Hippocampal formation (tissue), 2 donors: ENCODE measurements around the gene MTG2.

ENCODE experiments used
- DNase-seq, 2 donors: peaks; one replicate each; lab custom pipeline; 2025; lab: John Stamatoyannopoulos, UW

The MTG2 gene

DNA sequence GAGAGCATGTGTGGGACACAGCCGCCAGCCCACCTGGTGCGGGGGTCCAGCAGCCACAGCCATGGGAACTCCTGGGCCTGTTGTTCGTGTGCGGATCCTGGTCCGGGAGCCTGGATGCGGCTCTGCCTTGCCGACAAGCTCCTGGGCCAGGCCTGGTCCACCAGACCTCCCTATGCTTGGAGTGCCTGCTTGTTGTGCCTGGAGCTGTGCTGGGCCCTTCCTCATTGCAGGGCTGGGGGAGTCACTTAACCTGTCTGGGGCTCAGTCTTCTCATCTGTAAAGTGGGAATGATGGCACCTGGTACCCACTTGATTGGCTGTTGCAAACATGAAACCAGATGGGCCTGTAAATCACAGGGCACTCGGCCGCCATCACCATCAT lies 52.9 kb downstream of the MTG2 start:
- DNase-seq: no peak

- no peak for DNase-seq
These were observed 53.4 kb downstream of the MTG2 start for GRCh38 chr20:62236200-62236599.

- peak; percentile 12 to 43 for DNase-seq
These were observed 54.1 kb downstream of the MTG2 start for GRCh38 chr20:62236766-62237513.

- DNase-seq: no peak
These were observed 54.6 kb downstream of the MTG2 start for GRCh38 chr20:62237514-62237800.

GRCh38 chr20:62237801-62238568 lies 55.2 kb downstream of the MTG2 start, which contains the start of gene OSBPL2:
OSBPL2 (plus strand) TSS chr20:62238521; CDS start chr20:62256185, 17,664 bp downstream.
- peak; percentile 98 for DNase-seq

DNA sequence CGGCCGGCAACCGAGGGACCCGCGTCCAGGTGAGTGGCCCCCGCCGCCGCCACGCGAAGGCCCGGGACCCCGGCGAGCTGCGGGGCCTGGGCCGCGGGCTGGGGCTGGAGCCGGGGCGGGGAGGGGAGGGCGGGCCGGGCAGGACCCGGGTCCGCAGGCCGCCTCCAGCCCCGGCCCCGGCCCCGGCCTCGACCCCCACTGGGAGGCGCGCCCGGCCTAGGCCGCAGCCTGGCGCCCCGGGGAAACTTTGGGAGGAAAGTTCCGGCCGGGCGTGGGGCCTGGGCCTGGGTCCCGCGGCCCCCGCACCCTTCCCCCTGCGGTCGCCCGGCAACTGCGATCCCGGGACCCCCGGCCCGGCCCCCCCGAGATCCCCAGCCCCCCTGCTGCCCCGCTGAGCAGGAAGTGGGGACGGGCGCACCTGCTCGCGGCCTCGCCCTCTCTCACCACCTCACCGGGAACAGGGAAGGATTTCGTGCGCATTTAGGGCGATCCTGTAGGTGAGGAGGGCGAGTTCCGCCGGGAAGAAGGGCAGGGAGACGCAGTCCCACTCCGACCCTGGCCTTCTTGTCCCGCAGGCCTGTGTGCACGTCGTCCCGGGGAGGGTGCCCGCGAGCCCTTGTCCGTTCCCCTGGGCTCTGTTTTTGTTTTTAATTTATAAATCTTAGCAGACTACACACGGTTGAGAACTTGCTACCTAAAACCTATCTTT lies 55.9 kb downstream of the MTG2 start:
- no peak for DNase-seq

GRCh38 chr20:62239278-62239879 lies 56.6 kb downstream of the MTG2 start:
- no peak for DNase-seq

DNA sequence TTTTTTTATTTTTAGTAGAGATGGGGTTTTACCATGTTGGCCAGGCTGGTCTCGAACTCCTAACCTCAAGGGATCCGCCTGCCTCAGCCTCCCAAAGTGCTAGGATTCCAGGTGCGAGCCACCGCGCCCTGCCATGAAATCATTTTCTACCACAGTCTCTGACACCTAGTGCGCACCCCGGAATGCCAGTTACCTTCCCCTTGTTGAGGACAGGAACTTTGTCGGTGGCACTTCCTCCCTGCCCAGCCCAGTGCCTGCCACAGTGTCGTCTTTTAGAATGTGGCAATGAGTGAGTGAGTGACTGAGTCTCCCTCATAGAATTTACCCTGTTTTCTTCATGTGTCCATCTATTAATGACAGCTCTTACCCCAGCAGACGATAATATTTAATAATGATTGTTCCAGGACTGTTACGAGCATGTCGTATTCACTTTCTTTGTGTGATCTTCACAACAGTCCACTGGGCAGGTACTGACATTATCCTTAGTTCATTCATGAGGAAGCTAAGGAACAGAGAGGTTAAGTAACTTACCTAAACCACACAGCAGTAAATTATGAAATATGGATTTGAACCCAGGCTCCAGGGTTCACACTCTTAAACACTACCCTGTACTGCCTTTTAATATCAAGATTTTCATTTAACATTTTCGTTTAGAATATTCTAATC lies 57.3 kb downstream of the MTG2 start:
- DNase-seq: no peak

- DNase-seq: no peak
These were observed 58.7 kb downstream of the MTG2 start for GRCh38 chr20:62241506-62241905.

- DNase-seq: no peak
These were observed 59.3 kb downstream of the MTG2 start for GRCh38 chr20:62242176-62242575.

GRCh38 chr20:62243106-62243505 lies 60.3 kb downstream of the MTG2 start:
- no peak for DNase-seq

GRCh38 chr20:62243906-62244515 lies 61.2 kb downstream of the MTG2 start:
- no peak for DNase-seq

- no peak for DNase-seq
These were observed 61.8 kb downstream of the MTG2 start for GRCh38 chr20:62244644-62245108.

DNA sequence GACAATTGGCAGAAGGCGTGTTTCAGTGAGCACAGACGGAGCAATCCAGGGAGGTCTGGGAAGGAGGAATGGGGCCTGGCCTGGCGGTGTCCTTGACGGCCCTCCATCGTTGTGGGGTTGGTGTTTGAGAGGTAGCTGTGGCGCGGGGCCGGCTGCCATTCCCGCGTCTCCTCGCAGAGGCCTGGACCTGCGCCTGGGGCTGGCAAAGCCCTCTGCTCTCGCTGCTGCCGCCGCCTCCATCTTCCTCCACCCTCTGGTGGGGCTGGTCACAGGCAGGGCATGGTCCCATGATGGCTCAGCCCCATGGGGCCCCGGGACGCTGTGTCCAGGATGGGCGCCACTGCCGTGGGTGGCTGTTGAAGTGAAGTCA lies 63.1 kb downstream of the MTG2 start:
- no peak for DNase-seq

DNA sequence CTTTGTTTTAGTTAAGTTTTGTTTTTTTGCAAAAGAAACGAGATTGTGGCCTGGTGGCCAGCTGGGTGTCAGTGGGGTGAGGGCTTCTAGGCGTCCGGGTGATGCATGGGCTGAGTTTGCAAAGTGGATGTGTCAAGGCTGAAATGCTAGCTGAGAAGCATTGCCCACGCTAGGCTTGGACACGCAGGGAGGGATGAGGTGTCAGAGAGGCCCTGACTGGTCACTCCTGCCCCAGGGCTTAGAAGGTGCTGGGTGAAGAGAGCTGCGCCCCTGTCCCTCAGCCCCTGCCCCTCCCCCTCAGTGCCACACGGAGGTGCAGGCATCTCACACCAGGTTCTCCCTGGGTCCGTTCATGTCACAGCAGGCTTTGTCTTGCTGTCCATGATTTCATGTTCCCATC lies 63.6 kb downstream of the MTG2 start:
- no peak for DNase-seq

DNA sequence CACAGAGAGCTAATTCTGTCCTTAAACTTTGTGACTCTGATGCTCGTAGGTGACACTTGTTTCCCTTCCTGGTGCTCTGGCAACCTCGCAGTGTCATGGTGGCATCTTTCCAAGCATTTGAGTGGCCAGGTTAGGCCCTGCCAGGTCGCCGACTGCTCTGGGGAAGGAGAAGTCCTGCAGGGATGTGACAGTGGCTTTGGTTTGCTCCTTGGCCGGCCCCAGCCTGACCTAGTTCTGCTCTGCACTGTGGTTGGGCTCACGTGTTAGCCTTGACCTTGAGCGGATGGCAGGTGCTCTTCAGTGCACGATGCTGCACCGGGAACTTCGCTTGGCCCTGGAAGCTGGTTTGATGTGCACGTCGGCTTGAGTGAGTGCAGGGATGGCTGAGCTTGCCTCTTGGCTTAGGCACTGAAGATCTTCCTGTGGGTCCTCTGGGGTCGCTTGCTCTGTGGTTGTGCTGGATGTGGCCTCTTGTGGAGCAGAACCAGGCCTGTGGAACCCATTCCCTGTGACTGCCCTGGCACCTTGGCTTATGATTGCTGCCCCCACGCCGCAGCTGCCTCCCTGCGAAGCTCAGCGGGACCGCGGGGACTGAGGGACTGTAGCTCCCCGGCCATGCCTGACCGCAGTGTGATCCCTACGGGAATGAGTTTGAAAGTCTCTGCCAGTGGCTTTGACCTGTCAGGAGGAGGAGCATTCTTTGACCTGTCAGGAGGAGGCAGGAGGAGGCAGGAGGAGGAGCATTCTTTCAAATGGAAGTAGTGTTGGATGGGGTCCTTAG lies 64.2 kb downstream of the MTG2 start:
- DNase-seq: no peak

DNA sequence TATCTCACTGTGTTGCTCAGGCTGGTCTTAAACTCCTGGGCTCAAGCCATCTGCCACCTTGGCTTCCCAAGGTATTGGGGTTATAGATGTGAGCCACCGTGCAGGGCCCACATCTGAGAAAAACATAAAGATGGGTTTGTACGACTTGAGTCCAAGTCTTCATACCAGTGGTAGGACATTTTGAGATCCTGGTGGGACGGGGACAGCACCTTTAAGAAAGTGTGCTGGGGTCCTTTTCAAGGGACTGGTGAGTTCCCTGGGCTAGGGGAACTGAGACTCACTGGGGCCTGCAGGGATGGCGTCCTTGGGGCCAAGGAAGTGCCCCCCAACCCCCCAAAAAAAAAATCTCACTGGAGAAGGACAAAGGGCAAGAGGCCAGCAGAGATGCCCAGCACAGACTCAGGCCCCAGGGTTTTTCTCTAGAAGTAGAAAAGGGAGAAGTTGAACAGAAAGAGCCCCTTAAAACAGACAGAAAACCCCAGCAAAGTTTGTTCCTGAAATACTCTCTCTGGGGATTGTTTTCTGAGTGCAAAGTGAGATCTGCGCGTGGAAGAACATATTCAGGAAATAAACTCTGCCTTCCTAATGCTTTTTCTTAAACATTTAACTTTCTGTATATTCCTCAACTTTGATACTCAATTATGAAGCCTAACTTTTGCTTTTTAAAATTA lies 66.2 kb downstream of the MTG2 start:
- no peak for DNase-seq

DNA sequence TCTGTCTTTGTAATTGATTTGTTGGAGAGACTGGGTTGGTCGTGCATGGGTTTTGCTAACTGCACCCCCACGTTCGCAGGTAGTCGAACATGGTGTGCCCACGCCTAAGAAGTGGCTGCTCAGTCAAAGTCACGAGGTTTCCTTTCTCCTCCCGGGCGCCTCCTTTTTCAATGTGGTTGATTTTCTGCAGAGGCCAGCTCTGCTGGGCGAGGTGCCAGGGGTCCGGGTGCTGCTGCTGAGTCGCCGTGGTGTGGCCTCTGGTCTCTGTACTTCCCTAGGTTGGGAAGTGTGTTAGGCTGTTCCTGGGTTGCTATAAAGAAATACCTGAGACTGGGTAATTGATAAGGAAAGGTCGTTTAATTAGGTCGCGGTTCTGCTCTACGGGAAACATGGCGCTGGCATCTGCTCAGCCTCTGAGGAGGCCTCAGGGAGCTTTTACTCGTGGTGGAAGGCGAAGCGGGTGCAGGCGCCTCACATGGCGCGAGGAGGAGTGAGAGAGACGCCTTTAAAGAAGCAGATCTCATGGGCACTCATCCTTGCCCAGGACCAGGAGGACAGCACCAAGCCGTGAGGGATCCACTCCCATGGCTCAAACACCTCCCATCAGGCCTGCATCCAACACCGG lies 69.6 kb downstream of the MTG2 start:
- DNase-seq: no peak
